ENCODE data around the gene CYP46A1.

CYP46A1 gene

GRCh38 chr14:99668307-99669295 lies 15.5 kb upstream of the CYP46A1 start:
- no peak for TF ChIP-seq CTCF (IDR thresholded peaks at IDR 0.05; ENCODE audit: insufficient read depth, low read length, poor library complexity, severe bottlenecking)
- TF ChIP-seq EZH2phosphoT487 (conservative IDR thresholded peaks at IDR 0.05; ENCODE audit: low read length): no peak
- Histone ChIP-seq H4K20me1 (ENCODE audit: low read depth, low read length) (no peaks in the 10 kb centered on the region), H2AFZ (ENCODE audit: low read depth, low read length, severe bottlenecking) (no peak overlapping the region), H3K27me3 (ENCODE audit: low read length) (no peaks in the 10 kb centered on the region), H3K4me3 (ENCODE audit: insufficient read depth, low read length, poor library complexity, severe bottlenecking) (no peak overlapping the region), H3K9ac (ENCODE audit: low read length) (no peak overlapping the region), H3K4me2 (ENCODE audit: low read depth, low read length, poor library complexity, severe bottlenecking) (no peak overlapping the region), H3F3A (ENCODE audit: insufficient read depth) (no peaks in the 10 kb centered on the region), H3K36me3 (ENCODE audit: low read length) (no peaks in the 10 kb centered on the region), H3K79me2 (ENCODE audit: insufficient read depth, low read length) (no peaks in the 10 kb centered on the region), H3K27ac (ENCODE audit: low read depth, low read length) (no peak overlapping the region), H3K9me2 (replicated peaks; ENCODE audit: insufficient read depth, low read length) (no peaks in the 10 kb centered on the region), H3K9me3 (ENCODE audit: insufficient read depth, low read length) (no peaks in the 10 kb centered on the region)

- TF ChIP-seq EZH2phosphoT487 (conservative IDR thresholded peaks at IDR 0.05; ENCODE audit: low read length): no peak
- no peak for TF ChIP-seq CTCF (IDR thresholded peaks at IDR 0.05; ENCODE audit: insufficient read depth, low read length, poor library complexity, severe bottlenecking)
- Histone ChIP-seq H3K9me3 (ENCODE audit: insufficient read depth, low read length) (no peaks in the 10 kb centered on the region), H3K79me2 (ENCODE audit: insufficient read depth, low read length) (no peaks in the 10 kb centered on the region), H4K20me1 (ENCODE audit: low read depth, low read length) (no peaks in the 10 kb centered on the region), H3K9ac (ENCODE audit: low read length) (no peak overlapping the region), H3K4me3 (ENCODE audit: insufficient read depth, low read length, poor library complexity, severe bottlenecking) (no peak overlapping the region), H3K27ac (ENCODE audit: low read depth, low read length) (no peak overlapping the region), H3K4me2 (ENCODE audit: low read depth, low read length, poor library complexity, severe bottlenecking) (no peak overlapping the region), H3K36me3 (ENCODE audit: low read length) (no peaks in the 10 kb centered on the region), H2AFZ (ENCODE audit: low read depth, low read length, severe bottlenecking) (no peak overlapping the region), H3K27me3 (ENCODE audit: low read length) (no peaks in the 10 kb centered on the region), H3K9me2 (replicated peaks; ENCODE audit: insufficient read depth, low read length) (no peaks in the 10 kb centered on the region), H3F3A (ENCODE audit: insufficient read depth) (no peaks in the 10 kb centered on the region)
Observed at GRCh38 chr14:99670361-99671234, 13.5 kb upstream of the CYP46A1 start.

- Histone ChIP-seq H3K27me3 (ENCODE audit: low read length) (no peaks in the 10 kb centered on the region), H3K9me2 (replicated peaks; ENCODE audit: insufficient read depth, low read length) (no peaks in the 10 kb centered on the region), H3K79me2 (ENCODE audit: insufficient read depth, low read length) (no peaks in the 10 kb centered on the region), H3K9ac (ENCODE audit: low read length) (no peak overlapping the region), H3K36me3 (ENCODE audit: low read length) (no peaks in the 10 kb centered on the region), H3K4me3 (ENCODE audit: insufficient read depth, low read length, poor library complexity, severe bottlenecking) (no peak overlapping the region), H3F3A (ENCODE audit: insufficient read depth) (no peaks in the 10 kb centered on the region), H3K4me2 (ENCODE audit: low read depth, low read length, poor library complexity, severe bottlenecking) (no peak overlapping the region), H3K9me3 (ENCODE audit: insufficient read depth, low read length) (no peaks in the 10 kb centered on the region), H4K20me1 (ENCODE audit: low read depth, low read length) (no peaks in the 10 kb centered on the region), H2AFZ (ENCODE audit: low read depth, low read length, severe bottlenecking) (no peak overlapping the region), H3K27ac (ENCODE audit: low read depth, low read length) (no peak overlapping the region)
- TF ChIP-seq EZH2phosphoT487 (conservative IDR thresholded peaks at IDR 0.05; ENCODE audit: low read length) (no peak), CTCF (IDR thresholded peaks at IDR 0.05; ENCODE audit: insufficient read depth, low read length, poor library complexity, severe bottlenecking) (no peak)
Observed at GRCh38 chr14:99671235-99672224, 12.6 kb upstream of the CYP46A1 start.

All from SU-DHL-6 (cell line).